A549 (cell line): Measurements from ENCODE around the gene VSX1.

Experiments
- CEBPB ChIP-seq, 2 experiments: fragments of >200 bp in 1 of 2; sonication (Bioruptor Twin) in 1 of 2; formaldehyde crosslinking in 1 of 2; IDR thresholded peaks; 2 replicates each; pipeline ENCODE4 v1.6.1; 2012 to 2016
- CTCF ChIP-seq: fragments of >200 bp; sonication (Bioruptor Twin); formaldehyde crosslinking; IDR thresholded peaks from 3 replicates; pipeline ENCODE4 v1.5.1; 2016
- EP300 ChIP-seq, 2 experiments: fragments of >200 bp; sonication (Bioruptor Twin); formaldehyde crosslinking; IDR thresholded peaks; 2 replicates in 1 of 2; 3 replicates in 1 of 2; pipeline ENCODE4 v1.6.1; 2016 to 2017
- HMGXB4 ChIP-seq: fragments of 250-450 bp; sonication (Bioruptor Pico); IDR thresholded peaks from 2 replicates; pipeline ENCODE4 v1.5.0; 2021; ENCODE audit warnings: mild to moderate bottlenecking, moderate library complexity, borderline replicate concordance
- KDM1A ChIP-seq: fragments of 200-600 bp; sonication (generic); IDR thresholded peaks from 2 replicates; pipeline ENCODE4 v1.6.1; 2016; ENCODE audit warnings: low read depth, mild to moderate bottlenecking
- MYC ChIP-seq: IDR thresholded peaks from 2 replicates; pipeline ENCODE4 v1.6.1; 2012; ENCODE audit warnings: mild to moderate bottlenecking, inconsistent platforms, low read length, improper control_type of control experiment, borderline replicate concordance
- NR3C1 ChIP-seq: fragments of >200 bp; sonication (Bioruptor Twin); formaldehyde crosslinking; IDR thresholded peaks from 3 replicates; pipeline ENCODE4 v1.6.1; 2017

- TF ChIP-seq CTCF (no peak), MYC (no peak), HMGXB4 (CRISPR knock-in tag) (no peak), EP300 (IDR thresholded peaks at IDR 0.05) (no peak), CEBPB (IDR thresholded peaks at IDR 0.05) (no peak), KDM1A (no peak), NR3C1 (no peak)
These were observed 46.0 kb upstream of the VSX1 start for GRCh38 chr20:25127761-25128537.
